Measurements from ENCODE around the gene PRXL2C. TPM values are rescaled to one million over a fixed set of nuclear protein-coding genes. Genes with fewer than 3 reads are reported as not detected.

The PRXL2C gene
- polyA plus RNA-seq, 2 of the 4 experiments (the other 2 are of a cell fraction): 7.9 to 11.4 TPM

- no peak for TF ChIP-seq E2F6 (IDR thresholded peaks at IDR 0.05; ENCODE audit: borderline replicate concordance, low read depth)
- no peak for TF ChIP-seq ATOH8 (CRISPR knock-in tag; IDR thresholded peaks at IDR 0.05; ENCODE audit: low read depth)
- TF ChIP-seq NR3C1 (IDR thresholded peaks at IDR 0.05): no peak
- TF ChIP-seq BCL3 (IDR thresholded peaks at IDR 0.05): no peak
- no peak for TF ChIP-seq CHD4 (IDR thresholded peaks at IDR 0.05; ENCODE audit: borderline replicate concordance)
- TF ChIP-seq ZC3H11A (IDR thresholded peaks at IDR 0.05): no peak
- no peak for TF ChIP-seq EP300 (IDR thresholded peaks at IDR 0.05)
- TF ChIP-seq HOXA7 (CRISPR knock-in tag; IDR thresholded peaks at IDR 0.05): no peak
- no peak for TF ChIP-seq FOSL2 (IDR thresholded peaks at IDR 0.05)
- TF ChIP-seq FOSL2 (CRISPR knock-in tag; IDR thresholded peaks at IDR 0.05): peak; percentile 63
- TF ChIP-seq CBX8 (IDR thresholded peaks at IDR 0.05): no peak
- TF ChIP-seq ELK1 (IDR thresholded peaks at IDR 0.05; ENCODE audit: low read depth, low read length): no peak
- no peak for TF ChIP-seq FOSB (CRISPR knock-in tag; IDR thresholded peaks at IDR 0.05)
- no peak for TF ChIP-seq MAZ (IDR thresholded peaks at IDR 0.05; ENCODE audit: borderline replicate concordance, low read depth, low read length)
- TF ChIP-seq NFE2L2 (conservative IDR thresholded peaks at IDR 0.05; ENCODE audit: low read length): peak; percentile 37; the same call in 1 of the 2 replicates
- no peak for TF ChIP-seq ESRRA (IDR thresholded peaks at IDR 0.05; ENCODE audit: borderline replicate concordance, low read length)
- TF ChIP-seq ZNF302 (CRISPR knock-in tag; IDR thresholded peaks at IDR 0.05): no peak
- no peak for TF ChIP-seq MYC (IDR thresholded peaks at IDR 0.05; ENCODE audit: borderline replicate concordance, low read length)
- TF ChIP-seq TP53 (CRISPR knock-in tag; IDR thresholded peaks at IDR 0.05): no peak
- TF ChIP-seq RARB (CRISPR knock-in tag; IDR thresholded peaks at IDR 0.05): no peak
- TF ChIP-seq HMGXB4 (CRISPR knock-in tag; IDR thresholded peaks at IDR 0.05; ENCODE audit: borderline replicate concordance): no peak
- 0 out of 2 replicates have a peak, but pooled peaks have one; percentile 29 for TF ChIP-seq BHLHE40 (IDR thresholded peaks at IDR 0.05; ENCODE audit: low read depth, low read length)
- no peak for TF ChIP-seq KDM1A (IDR thresholded peaks at IDR 0.05; ENCODE audit: low read depth)
- no peak for TF ChIP-seq POLR2AphosphoS2 (conservative IDR thresholded peaks at IDR 0.05; ENCODE audit: low read length)
- TF ChIP-seq EHF (CRISPR knock-in tag; IDR thresholded peaks at IDR 0.05): no peak
- TF ChIP-seq MAFK (IDR thresholded peaks at IDR 0.05; ENCODE audit: partially characterized antibody): peak; percentile 69
- TF ChIP-seq ZSCAN20 (CRISPR knock-in tag; IDR thresholded peaks at IDR 0.05): no peak
These were observed 42.8 kb downstream of the PRXL2C start (continued) for GRCh38 chr9:96612105-96612965.
